K562 (cell line): Measurements from ENCODE around the gene RPTOR. TPM values are rescaled to one million over a fixed set of nuclear protein-coding genes. Genes with fewer than 3 reads are reported as not detected.
A peak's percentile ranks its signal among the peaks of the same experiment; 100 is the strongest.

Source experiments
- ATAC-seq: fragments of 200-7000 bp; cut with Tn5 transposase; 3 replicates; pipeline ENCODE4 v1.9.1; 2020; ENCODE audit warnings: moderate library complexity
- BruUV-seq: library from RNA; stranded (reverse); fragments of 400-500 nt; replicated peaks from 2 replicates; lab custom pipeline; 2021; lab: Mats Ljungman, UMichigan
- CTCF ChIA-PET: fragments of 300-600 bp; formaldehyde crosslinking; extraction: SDS; loops from one replicate; lab custom pipeline; 2021; ENCODE audit warnings: low intra/inter-chr PET ratio; lab: Yijun Ruan, JAX
- POLR2A ChIA-PET: fragments of 300-600, 350-650 bp; sonication (Branson Sonifier 250); formaldehyde crosslinking; extraction: SDS; loops from one replicate; lab custom pipeline; 2021; ENCODE audit warnings: antibody characterized with exemption, inconsistent platforms; lab: Yijun Ruan, JAX
- DNase-seq, 4 experiments: peaks; one replicate each; pipeline versions ENCODE4 v3.0.0 to v3.0.0-alpha.2; 2011 to 2018; ENCODE audit warnings: low spot score in 3 of 4, mixed read lengths in 3 of 4; ENCODE audit errors: extremely low read depth in 1 of 4
- FAIRE-seq: peaks from 2 replicates; lab custom pipeline; 2011; peaks lifted over from hg19 to GRCh38; lab: Jason Lieb, UNC
- H2AFZ ChIP-seq: 2 replicates; pipeline ENCODE4 v1.6.0; 2011; ENCODE audit warnings: low read depth, low read length, control low read depth, inconsistent platforms
- H3K27ac ChIP-seq: fragments of 200-600 bp; 3 replicates; pipeline ENCODE4 v1.8.0; 2011; ENCODE audit warnings: low read depth, mild to moderate bottlenecking, control low read depth, inconsistent platforms, low read length, moderate library complexity, mixed read lengths; ENCODE audit errors: extremely low read depth
- H3K27me3 ChIP-seq, 2 experiments: fragments of 300-600 bp in 1 of 2; 2 replicates in 1 of 2; 3 replicates in 1 of 2; pipeline versions ENCODE4 v1.6.0 to v1.8.0; 2011; ENCODE audit warnings: inconsistent platforms in 2 of 2, low read length in 2 of 2, mild to moderate bottlenecking in 1 of 2, mixed read lengths in 1 of 2, moderate library complexity in 1 of 2; ENCODE audit not compliant: control insufficient read depth in 2 of 2, insufficient read depth in 2 of 2
- H3K36me3 ChIP-seq: fragments of 300-600 bp; 3 replicates; pipeline ENCODE4 v1.8.0; 2011; ENCODE audit warnings: mild to moderate bottlenecking, low read length, inconsistent platforms; ENCODE audit not compliant: control insufficient read depth, insufficient read depth
- H3K4me1 ChIP-seq, 2 experiments: fragments of 200-600 bp in 1 of 2; replicated peaks in 1 of 2; 2 replicates in 1 of 2; 3 replicates in 1 of 2; pipeline versions ENCODE4 v1.5.1 to v1.8.0; 2011; ENCODE audit warnings: inconsistent platforms in 2 of 2, low read length in 2 of 2, mild to moderate bottlenecking in 1 of 2, mixed read lengths in 1 of 2, moderate library complexity in 1 of 2; ENCODE audit not compliant: control insufficient read depth in 2 of 2, insufficient read depth in 2 of 2
- H3K4me2 ChIP-seq: 2 replicates; pipeline ENCODE4 v1.6.1; 2011; ENCODE audit warnings: low read length, control low read depth, inconsistent platforms, mixed read lengths; ENCODE audit not compliant: insufficient read depth
- H3K4me3 ChIP-seq: fragments of 200-600 bp; sonication (generic), shearing (Covaris generic); 2 replicates; pipeline ENCODE4 v1.5.1; 2016; ENCODE audit warnings: control low read depth, inconsistent platforms
- H3K79me2 ChIP-seq: fragments of 200-600 bp; 3 replicates; pipeline ENCODE4 v1.8.0; 2011; ENCODE audit warnings: low read length, inconsistent platforms; ENCODE audit not compliant: control insufficient read depth, insufficient read depth
- H3K9ac ChIP-seq, 2 experiments: 2 replicates each; pipeline versions ENCODE4 v1.6.0 to v1.6.1; 2011; ENCODE audit warnings: low read depth in 2 of 2, low read length in 2 of 2, control low read depth in 1 of 2, inconsistent platforms in 1 of 2, mild to moderate bottlenecking in 1 of 2, mixed read lengths in 1 of 2; ENCODE audit not compliant: insufficient read depth in 1 of 2
- H3K9me1 ChIP-seq: one replicate; pipeline ENCODE4 v1.6.0; 2011; ENCODE audit warnings: inconsistent platforms, mild to moderate bottlenecking, low read length, moderate library complexity; ENCODE audit not compliant: control insufficient read depth, insufficient read depth
- H3K9me3 ChIP-seq: replicated peaks from 2 replicates; pipeline ENCODE4 v1.5.1; 2011; ENCODE audit warnings: low read depth, low read length, inconsistent platforms; ENCODE audit not compliant: control insufficient read depth, insufficient read depth
- H4K20me1 ChIP-seq: replicated peaks from 2 replicates; pipeline ENCODE4 v1.6.1; 2011; ENCODE audit warnings: low read length, inconsistent platforms, mixed read lengths; ENCODE audit not compliant: control insufficient read depth, insufficient read depth
- CTCF ChIP-seq, 3 experiments: IDR thresholded peaks in 2 of 3; conservative IDR thresholded peaks in 1 of 3; 2 replicates each; pipeline ENCODE4 v1.5.1; 2011 to 2012; ENCODE audit warnings: low read length in 3 of 3, mild to moderate bottlenecking in 3 of 3, control low read depth in 2 of 3, improper control_type of control experiment in 1 of 3, inconsistent platforms in 1 of 3, low read depth in 1 of 3, mixed read lengths in 1 of 3, moderate library complexity in 1 of 3; ENCODE audit not compliant: insufficient read depth in 2 of 3
- HMGN3 ChIP-seq: IDR thresholded peaks from 2 replicates; pipeline ENCODE4 v1.6.1; 2011; ENCODE audit warnings: borderline replicate concordance, low read depth, mild to moderate bottlenecking, mixed read lengths, low read length; ENCODE audit not compliant: insufficient read length; ENCODE audit errors: extremely low read depth
- PCBP1 ChIP-seq: fragments of 200-400 bp; formaldehyde crosslinking; IDR thresholded peaks from 2 replicates; pipeline ENCODE4 v1.6.1; 2018; ENCODE audit warnings: mild to moderate bottlenecking, low read depth, low read length; ENCODE audit not compliant: poor library complexity, severe bottlenecking
- POLR2G ChIP-seq: fragments of 200-400 bp; formaldehyde crosslinking; IDR thresholded peaks from 2 replicates; pipeline ENCODE4 v1.6.1; 2017; ENCODE audit warnings: low read depth, mild to moderate bottlenecking, antibody characterized with exemption, low read length, moderate library complexity
- RAD21 ChIP-seq, 2 experiments: fragments of 250-450 bp in 1 of 2; fragments of 450-650 bp in 1 of 2; sonication (Bioruptor Pico) in 1 of 2; formaldehyde crosslinking in 1 of 2; IDR thresholded peaks in 1 of 2; conservative IDR thresholded peaks in 1 of 2; 2 replicates each; pipeline versions ENCODE4 v1.4.0 to v1.8.0; 2020 to 2022; ENCODE audit warnings: mild to moderate bottlenecking in 2 of 2, moderate library complexity in 1 of 2
- RBM22 ChIP-seq: fragments of 200-400 bp; formaldehyde crosslinking; IDR thresholded peaks from 2 replicates; pipeline ENCODE4 v1.6.1; 2018; ENCODE audit warnings: low read length, low read depth; ENCODE audit not compliant: poor library complexity, severe bottlenecking
- SMC3 ChIP-seq: conservative IDR thresholded peaks from 2 replicates; pipeline ENCODE4 v1.6.1; 2011; ENCODE audit warnings: low read depth, low read length, improper control_type of control experiment; ENCODE audit not compliant: insufficient read depth
- ZNF609 ChIP-seq: sonication (generic); formaldehyde crosslinking; IDR thresholded peaks from 2 replicates; pipeline ENCODE4 v1.8.1; 2023; ENCODE audit warnings: missing genetic modification reagents, mild to moderate bottlenecking, borderline replicate concordance
- ZNF766 ChIP-seq: fragments of 200-800 bp; sonication (Bioruptor generic); conservative IDR thresholded peaks from 2 replicates; pipeline ENCODE4 v1.6.1; 2016; ENCODE audit warnings: missing genetic modification characterization, missing compliant biosample characterization
- WGBS: fragments of 100-300 bp; shearing (Covaris generic); methylation state at CpG from one replicate; pipeline ENCODE4 v1.1.6; 2016; ENCODE audit warnings: low coverage, mixed read lengths; ENCODE audit not compliant: insufficient coverage; ENCODE audit errors: missing lambda C conversion rate; 5-methylcytosine and 5-hydroxymethylcytosine counted together
- in situ Hi-C: fragments of 300-500 bp; cut with MboI; formaldehyde crosslinking; loops from 4 replicates; pipeline ENCODE4 v1.15.0; 2018; ENCODE audit warnings: inconsistent platforms, mixed read lengths
- intact Hi-C: fragments of 100-400 bp; cut with micrococcal nuclease; formaldehyde crosslinking; loops from 2 replicates; pipeline ENCODE4 v1.14.2; 2022
- polyA plus RNA-seq, 8 experiments: library from polyadenylated mRNA; depleted of rRNA in 4 of 8; stranded (reverse) in 5 of 8; unstranded in 3 of 8; fragments of >200 nt; fragmentation: Nextera tagmentation in 2 of 8; fragmentation: Illumina TruSeq in 1 of 8; extraction: Ambion mirVana in 2 of 8; extraction: Trizol in 1 of 8; gene quantifications; 2 replicates each; pipeline versions ENCODE4 v1.2.1 to v1.2.3, GENCODE V29; 2011 to 2014; ENCODE audit warnings: inconsistent platforms in 1 of 8, missing spikeins in 1 of 8
- total RNA-seq, 7 experiments: library from RNA; depleted of rRNA in 6 of 7; stranded (reverse); fragments of >200 nt in 6 of 7; fragmentation: Illumina TruSeq in 2 of 7; extraction: Trizol in 2 of 7; gene quantifications; 2 replicates each; pipeline versions ENCODE4 v1.2.1 to v1.2.3, GENCODE V29; 2011 to 2021; ENCODE audit warnings: low replicate concordance in 1 of 7

RPTOR gene
- total and polyA plus RNA-seq, 9 of the 15 experiments (the other 6 are each of a cell fraction or from before 2014, with no cell fraction given), result 0.24 to 54.1 (median 10.2) TPM

- TF ChIP-seq ZNF609, result no peak
Observed at GRCh38 chr17:80969674-80970043, 425.0 kb downstream of the RPTOR start (continued).

GRCh38 chr17:80970044-80970761, 425.6 kb downstream of the RPTOR start:
- Histone ChIP-seq H3K4me2 (no peak overlapping the region), H3K9ac (peak overlapping the region in 1 of 2 experiments; percentile 61; a peak in 2 of 4 replicates), H3K4me1 (peaks cover 0 to 49% of the 10 kb centered on the region in 2 experiments; a peak in 4 of 5 replicates), H3K9me3 (no peaks in the 10 kb centered on the region), H3K27me3 (peaks cover 15 to 20% of the 10 kb centered on the region in 2 experiments), H2AFZ (no peak overlapping the region), H3K27ac (no peak overlapping the region), H3K4me3 (no peak overlapping the region), H3K9me1 (no peaks in the 10 kb centered on the region), H3K79me2 (no peaks in the 10 kb centered on the region), H4K20me1 (no peaks in the 10 kb centered on the region), H3K36me3 (peaks cover 3% of the 10 kb centered on the region; the same call in 1 of the 3 replicates)
- BruUV-seq, result no TSS peak
- POLR2A ChIA-PET, result no interaction called here
- peak in 3 of 4 experiments; percentile 34 to 52 (median 40) for DNase-seq
- CTCF ChIA-PET, result interaction anchor here (0.6 to 3.0 kb wide), 3 partner anchors 16 to 543 kb away, joined by 3 to 20 read pairs (median 5); no protein-coding TSS in a partner anchor
- no peak for FAIRE-seq
- in situ Hi-C loops, result no loop called here
- intact Hi-C loops, result no loop called here
- WGBS, result 28% methylated on average over 19 of the region's 20 CpGs
- ATAC-seq, result peak; percentile 77
- TF ChIP-seq ZNF766 (CRISPR knock-in tag), result no peak
- peak; percentile 67 for TF ChIP-seq POLR2G
- peak; percentile 58 for TF ChIP-seq RBM22
- TF ChIP-seq CTCF (IDR thresholded peaks at IDR 0.05 in 2 of 3, conservative IDR thresholded peaks at IDR 0.05 in 1 of 3; ENCODE audit: insufficient read depth in 2 of 3, low read depth in 1 of 3, low read length in 3 of 3), result peak; percentile 48 to 60 (median 48)
- TF ChIP-seq HMGN3, result no peak
- TF ChIP-seq RAD21 (CRISPR knock-in tag; conservative IDR thresholded peaks at IDR 0.05 in 1 of 2, IDR thresholded peaks at IDR 0.05 in 1 of 2), result peak in 1 of 2 experiments; percentile 57; a peak in 2 of 4 replicates
- peak; percentile 18 for TF ChIP-seq PCBP1
- peak; percentile 51 for TF ChIP-seq SMC3
